Right forelimb (tissue), 1 donor: ENCODE results near the gene FAT1.

Experiments used
- DNase-seq: peaks from one replicate; pipeline ENCODE4 v3.0.0-alpha.2; 2018

Gene FAT1

DNA sequence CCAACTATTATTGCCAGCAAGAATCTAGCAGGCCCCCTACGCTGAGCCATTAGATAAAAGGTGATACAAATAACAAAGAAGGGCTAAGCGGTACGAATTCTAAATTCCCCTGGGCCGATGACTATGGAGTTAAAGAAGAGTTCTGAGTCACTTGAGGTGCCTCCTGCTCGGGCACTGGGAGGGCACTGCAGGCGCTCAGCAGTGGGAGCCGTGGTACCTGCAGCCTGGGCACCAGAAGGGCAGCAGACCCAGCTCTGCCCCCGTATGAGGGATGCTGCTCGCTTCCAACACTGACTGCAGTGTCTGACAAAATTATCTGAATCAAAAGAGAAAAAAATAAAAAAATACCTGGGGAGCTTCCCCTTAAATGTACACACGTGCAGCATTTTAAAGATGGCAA, 124.2 kb downstream of the FAT1 start:
- no peak for DNase-seq

GRCh38 chr4:186598686-186599085, 125.0 kb downstream of the FAT1 start:
- DNase-seq: no peak

- DNase-seq: no peak
Measured at GRCh38 chr4:186596850-186597390, 126.7 kb downstream of the FAT1 start.

DNA sequence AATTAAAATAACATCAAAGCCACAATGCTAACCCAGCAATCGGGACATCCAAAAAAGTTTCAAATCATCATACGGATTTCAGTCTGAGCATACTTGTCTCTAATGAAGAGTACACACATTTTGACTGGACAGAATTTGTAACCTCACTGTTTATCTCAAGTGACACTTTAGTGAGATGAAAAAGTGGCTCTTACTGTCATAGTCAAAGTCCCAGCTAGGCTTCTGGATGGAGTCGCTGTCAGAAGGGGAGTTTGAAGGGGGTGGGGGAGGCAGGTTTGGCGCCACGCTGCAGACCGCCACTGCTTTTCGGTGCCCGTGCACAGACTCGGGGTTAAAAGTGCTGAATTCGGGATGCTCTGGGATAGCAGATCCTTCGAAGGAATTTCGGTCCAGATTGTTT, 127.3 kb downstream of the FAT1 start:
- DNase-seq: no peak

DNA sequence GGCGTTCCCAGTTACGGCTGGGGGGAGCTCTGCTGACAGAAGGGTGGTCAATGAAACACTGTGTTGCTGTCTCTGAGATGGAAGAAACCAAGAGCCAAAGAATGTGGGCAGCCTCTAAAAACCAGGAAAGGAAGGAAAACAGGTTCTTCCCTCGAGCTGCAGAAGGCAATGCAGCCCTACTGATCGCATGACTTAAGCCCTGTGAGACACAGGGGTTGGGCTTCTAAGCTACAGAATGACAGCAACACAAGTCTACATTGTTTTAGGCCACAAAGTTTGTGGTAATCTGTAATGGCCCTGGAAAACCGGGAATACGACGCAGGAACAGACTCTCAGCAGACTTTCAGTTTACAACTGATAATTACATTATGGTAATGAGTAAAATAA, 130.1 kb downstream of the FAT1 start:
- no peak for DNase-seq

DNA sequence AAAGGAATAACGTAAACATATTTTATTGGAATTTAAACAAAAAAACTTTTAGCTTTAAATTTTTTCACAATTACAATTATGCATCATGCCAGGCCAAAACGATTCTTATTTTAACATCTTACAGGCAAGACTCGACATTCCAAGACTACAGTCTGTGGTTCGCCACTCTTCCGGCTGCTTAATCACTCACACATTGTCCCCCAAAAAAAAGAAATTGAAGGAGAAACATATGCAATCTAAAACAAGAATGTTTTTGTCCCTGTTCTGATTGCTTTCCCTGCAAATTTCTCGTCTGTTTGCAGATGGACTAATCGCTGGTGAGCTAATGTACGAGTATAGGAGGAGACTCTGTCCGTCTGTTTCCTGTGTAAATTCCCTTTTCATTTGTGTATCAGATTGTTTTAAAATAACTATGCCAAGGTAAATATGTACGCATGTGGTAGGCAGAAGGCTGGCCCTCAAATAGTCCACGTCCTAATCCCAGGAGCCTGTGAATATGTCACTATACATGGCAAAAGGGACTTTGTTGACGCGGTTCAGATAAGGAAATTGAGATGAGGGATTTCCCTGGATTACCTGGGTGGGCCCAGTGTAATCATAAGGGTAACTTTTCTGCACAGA, 130.6 kb downstream of the FAT1 start:
- DNase-seq: no peak

DNA sequence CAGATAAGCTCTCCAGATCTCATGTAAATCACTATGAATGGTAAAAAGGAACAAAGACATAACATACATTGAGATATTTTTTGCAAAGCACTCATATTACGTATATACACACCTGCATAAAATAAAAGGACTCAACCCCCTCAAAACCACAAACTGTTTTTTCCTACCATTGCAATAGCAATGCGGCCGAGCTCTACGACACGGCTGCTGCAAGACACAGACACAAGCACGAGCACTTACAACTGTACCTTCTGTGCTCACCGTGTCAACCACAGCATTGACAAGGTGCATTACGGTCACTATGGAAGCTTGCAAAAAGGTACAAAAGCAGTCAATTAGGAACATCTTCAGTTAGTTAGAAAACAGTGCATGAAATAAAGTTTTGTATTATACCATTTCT, 131.2 kb downstream of the FAT1 start:
- DNase-seq: no peak

DNA sequence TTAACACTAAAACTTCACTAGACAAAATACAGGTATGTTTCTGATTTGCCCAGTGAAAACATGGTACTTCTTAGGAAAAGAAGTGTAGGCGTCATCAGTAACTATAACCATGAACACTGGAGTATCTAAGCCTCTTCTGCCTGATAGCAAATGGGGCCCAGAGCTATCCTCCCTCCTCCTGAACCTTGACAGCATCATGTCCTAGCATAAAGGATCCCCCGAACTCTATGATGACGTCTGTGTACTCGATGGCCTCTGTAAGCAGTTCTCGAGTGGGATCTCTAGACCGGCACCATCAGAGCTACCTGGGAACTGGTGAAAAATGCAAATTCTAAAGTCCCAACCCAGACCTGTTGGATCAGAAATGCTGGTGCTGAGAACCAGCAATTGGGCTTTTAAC, 132.0 kb downstream of the FAT1 start:
- no peak for DNase-seq

DNA sequence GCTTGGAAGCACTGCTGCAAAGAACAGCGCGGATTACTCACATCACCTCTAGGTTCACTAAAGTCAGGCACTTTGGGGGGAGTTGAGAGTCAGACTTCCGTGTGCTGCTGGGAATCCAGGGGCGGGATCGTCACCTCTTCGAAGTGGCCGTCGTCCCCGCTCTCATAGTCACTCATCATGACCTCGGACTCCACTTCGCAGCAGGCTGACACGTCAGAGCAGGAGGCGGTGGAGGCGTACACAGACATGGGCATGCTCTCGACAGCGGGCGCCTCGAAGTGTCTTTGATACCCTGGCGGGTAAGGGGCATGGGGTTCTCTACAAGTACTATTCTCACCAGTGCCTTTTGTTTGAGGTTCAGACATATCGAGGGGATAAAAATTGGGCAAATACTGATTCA, 135.2 kb downstream of the FAT1 start:
- no peak for DNase-seq

GRCh38 chr4:186587416-186588018, 136.1 kb downstream of the FAT1 start:
- peak; percentile 76 for DNase-seq

DNA sequence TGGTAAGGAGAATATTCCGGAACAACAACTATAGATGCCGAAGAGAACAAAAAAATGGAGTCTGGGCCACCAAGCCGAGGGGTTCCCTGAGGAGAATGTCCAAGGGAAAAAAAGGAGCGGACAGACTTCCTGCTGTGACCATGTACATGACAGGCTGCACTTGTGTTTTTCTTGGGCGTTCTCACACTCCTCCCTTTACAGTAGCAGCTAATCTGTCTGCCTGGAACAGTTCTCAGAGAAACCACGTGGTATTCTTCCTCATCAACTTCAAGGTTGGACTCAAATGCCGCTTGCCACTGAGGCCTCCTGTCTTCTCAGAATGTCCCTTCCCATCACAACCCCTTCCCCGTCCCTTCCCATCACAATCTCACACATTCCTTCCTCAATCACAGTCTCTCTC, 137.5 kb downstream of the FAT1 start:
- no peak for DNase-seq

DNA sequence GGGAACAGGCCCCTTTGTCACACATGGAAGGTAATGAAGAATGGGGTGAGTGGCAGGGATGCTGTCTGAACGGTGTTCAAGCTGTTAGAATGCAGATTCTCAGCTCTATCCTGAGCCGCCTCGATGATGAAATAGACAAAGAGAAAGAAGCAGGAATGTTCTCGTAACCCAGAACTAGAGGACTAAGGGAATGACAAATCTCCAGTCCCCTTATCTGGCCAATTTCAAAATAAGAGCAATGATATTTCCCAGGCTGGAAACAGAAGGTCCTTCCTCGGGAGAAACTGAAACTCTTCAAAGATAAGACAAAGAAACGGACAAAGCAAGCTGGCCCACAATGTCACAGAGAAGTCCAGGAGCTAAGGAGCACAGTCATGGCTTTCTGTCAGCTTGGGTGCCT, 138.7 kb downstream of the FAT1 start:
- no peak for DNase-seq

- no peak for DNase-seq
Measured at GRCh38 chr4:186581421-186581820, 142.2 kb downstream of the FAT1 start.

GRCh38 chr4:186580669-186581068, 143.0 kb downstream of the FAT1 start:
- no peak for DNase-seq

- DNase-seq: no peak
Measured at GRCh38 chr4:186570193-186570996, 153.3 kb downstream of the FAT1 start.

- DNase-seq: no peak
Measured at GRCh38 chr4:186569533-186570192, 154.0 kb downstream of the FAT1 start.

DNA sequence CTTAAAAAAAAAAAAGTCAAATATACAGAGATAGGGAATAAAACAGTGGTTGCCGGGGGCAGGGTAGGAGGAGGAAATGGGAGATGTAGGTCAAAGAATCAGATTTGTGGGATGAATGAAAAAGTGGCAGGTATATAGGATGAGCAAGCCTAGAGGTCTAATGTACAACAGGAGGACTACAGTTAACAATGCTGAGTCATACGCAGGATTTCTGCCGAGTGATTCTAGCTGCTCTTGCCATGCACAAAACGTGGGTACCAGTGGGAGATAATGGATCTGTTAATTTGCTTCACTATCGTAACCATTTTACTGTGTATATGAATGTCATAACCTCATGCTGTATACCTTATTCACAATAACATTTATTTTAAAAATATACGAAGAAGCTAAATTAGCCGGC, 157.6 kb downstream of the FAT1 start:
- no peak for DNase-seq

- DNase-seq: no peak
Measured at GRCh38 chr4:186563761-186564160, 159.9 kb downstream of the FAT1 start.

DNA sequence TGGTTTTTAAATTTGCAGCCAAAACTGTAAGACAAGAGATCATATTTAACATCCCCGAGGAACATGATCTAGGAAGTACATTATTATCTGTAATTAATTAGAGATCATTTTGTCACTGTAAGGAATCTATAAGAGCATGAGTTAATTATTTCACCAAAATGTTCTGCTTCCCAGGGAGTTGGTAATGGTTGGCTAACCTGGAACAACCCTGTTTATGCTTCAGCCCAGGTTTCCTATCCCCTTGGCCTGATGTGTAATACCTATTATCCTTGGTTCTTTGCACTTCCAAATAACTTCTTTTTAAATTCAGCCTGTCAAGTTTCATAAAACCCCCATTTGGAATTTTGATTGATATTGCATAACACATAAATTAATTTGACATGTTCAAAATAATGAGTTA, 161.9 kb downstream of the FAT1 start:
- no peak for DNase-seq

GRCh38 chr4:186560647-186561046, 163.0 kb downstream of the FAT1 start:
- no peak for DNase-seq

DNA sequence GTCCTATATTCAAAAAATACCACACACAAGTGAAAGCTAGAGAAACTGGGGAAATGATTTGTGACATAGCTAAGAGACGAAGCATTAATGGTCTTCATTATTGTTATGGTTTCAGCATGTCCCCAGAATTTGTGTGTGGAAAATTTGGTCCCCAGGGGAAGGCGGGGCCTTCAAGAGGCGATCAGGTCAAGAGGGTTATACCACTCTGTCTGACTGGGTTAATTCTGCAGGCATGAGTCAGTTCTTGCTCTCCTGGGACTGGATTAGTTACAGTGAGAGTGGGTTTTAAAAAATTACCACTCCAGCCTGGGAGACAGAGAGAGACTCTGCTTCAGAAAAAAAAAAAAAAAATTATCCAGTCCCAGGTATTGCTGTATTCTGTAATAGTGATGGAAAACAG, 166.2 kb downstream of the FAT1 start:
- no peak for DNase-seq

GRCh38 chr4:186557061-186557460, 166.6 kb downstream of the FAT1 start:
- no peak for DNase-seq
